A673 (cell line): ENCODE data around the gene PRIMA1. TPM values are rescaled to one million over a fixed set of nuclear protein-coding genes. Genes with fewer than 3 reads are reported as not detected.

ENCODE experiments used
- BruUV-seq: library from RNA; stranded (reverse); fragments of 400-500 nt; replicated peaks from 2 replicates; lab custom pipeline; 2021; lab: Mats Ljungman, UMichigan
- CTCF ChIA-PET: fragments of 300-600 bp; sonication (Branson Sonifier 250); formaldehyde crosslinking; loops from one replicate; lab custom pipeline; 2022; ENCODE audit warnings: antibody characterized with exemption; lab: Charles Lee
- POLR2A ChIA-PET: fragments of 300-600 bp; sonication (Branson Sonifier 250); formaldehyde crosslinking; loops from one replicate; lab custom pipeline; 2022; ENCODE audit warnings: antibody characterized with exemption; ENCODE audit not compliant: low non-redundant PET; lab: Charles Lee
- DNase-seq: peaks from one replicate; pipeline ENCODE4 v3.0.0-alpha.2; 2015; ENCODE audit warnings: low spot score
- H3K27ac ChIP-seq: fragments of 200-600 bp; sonication (generic); 2 replicates; pipeline ENCODE4 v1.5.1; 2016; ENCODE audit warnings: mixed run types, low read depth, mild to moderate bottlenecking, mixed read lengths, antibody characterized with exemption, low read length; ENCODE audit not compliant: poor library complexity, severe bottlenecking
- H3K27me3 ChIP-seq: fragments of 200-600 bp; sonication (generic); replicated peaks from 2 replicates; pipeline ENCODE4 v1.6.1; 2017; ENCODE audit warnings: mixed run types, low read depth, mild to moderate bottlenecking, mixed read lengths, antibody characterized with exemption, low read length; ENCODE audit not compliant: insufficient read depth, poor library complexity
- H3K36me3 ChIP-seq: fragments of 200-600 bp; sonication (generic); 2 replicates; pipeline ENCODE4 v1.6.1; 2016; ENCODE audit warnings: mixed run types, mild to moderate bottlenecking, mixed read lengths, antibody characterized with exemption, low read length; ENCODE audit not compliant: insufficient read depth, poor library complexity, severe bottlenecking
- H3K4me1 ChIP-seq: fragments of 200-600 bp; sonication (generic); 2 replicates; pipeline ENCODE4 v1.6.1; 2017; ENCODE audit warnings: mixed run types, mild to moderate bottlenecking, mixed read lengths, antibody characterized with exemption, low read length; ENCODE audit not compliant: insufficient read depth, poor library complexity, severe bottlenecking
- H3K4me3 ChIP-seq: fragments of 200-600 bp; sonication (generic); 2 replicates; pipeline ENCODE4 v1.5.1; 2016; ENCODE audit warnings: low read depth, mixed run types, mild to moderate bottlenecking, mixed read lengths, low read length; ENCODE audit not compliant: poor library complexity, severe bottlenecking
- H3K9me3 ChIP-seq: fragments of 200-600 bp; sonication (generic); 2 replicates; pipeline ENCODE4 v1.6.1; 2016; ENCODE audit warnings: mixed run types, low read depth, mild to moderate bottlenecking, mixed read lengths, antibody characterized with exemption, low read length; ENCODE audit not compliant: poor library complexity, severe bottlenecking
- CTCF ChIP-seq: fragments of 300-800, 200-600 bp; sonication (generic); conservative IDR thresholded peaks from 2 replicates; pipeline ENCODE4 v1.5.1; 2017; ENCODE audit warnings: low read depth, mild to moderate bottlenecking, antibody characterized with exemption, low read length, moderate library complexity, mixed read lengths
- EZH2 ChIP-seq: fragments of 200-600 bp; sonication (generic); IDR thresholded peaks from 2 replicates; pipeline ENCODE4 v1.6.1; 2017; ENCODE audit warnings: borderline replicate concordance, low read depth, mild to moderate bottlenecking, mixed read lengths, antibody characterized with exemption, low read length; ENCODE audit not compliant: poor library complexity, severe bottlenecking
- intact Hi-C: fragments of 100-400 bp; cut with micrococcal nuclease; formaldehyde crosslinking; loops from one replicate; pipeline ENCODE4 v1.10.0; 2022; ENCODE audit not compliant: unreplicated experiment
- total RNA-seq: library from RNA; stranded (reverse); gene quantifications from 2 replicates; pipeline ENCODE4 v1.2.3, GENCODE V29; 2021

The PRIMA1 gene
- total RNA-seq, 1 experiment from 2014 or later, result 0.09 TPM

GRCh38 chr14:93705513-93706156 is 82.7 kb downstream of the PRIMA1 start:
- no TSS peak for BruUV-seq
- Histone ChIP-seq H3K27ac (no peak overlapping the region), H3K36me3 (no peaks in the 10 kb centered on the region), H3K9me3 (no peaks in the 10 kb centered on the region), H3K4me3 (no peak overlapping the region), H3K27me3 (peaks cover 11% of the 10 kb centered on the region), H3K4me1 (no peaks in the 10 kb centered on the region)
- no peak for DNase-seq
- intact Hi-C loops, result no loop called here
- ChIA-PET POLR2A (no interaction called here), CTCF (no interaction called here)
- no peak for TF ChIP-seq EZH2
- no peak for TF ChIP-seq CTCF

GRCh38 chr14:93703941-93704340 is 84.3 kb downstream of the PRIMA1 start:
- CTCF ChIA-PET, result no interaction called here
- H3K27ac ChIP-seq, result no peak overlapping the region
- H3K4me3 ChIP-seq, result no peak overlapping the region
- no peaks in the 10 kb centered on the region for H3K9me3 ChIP-seq
- BruUV-seq, result no TSS peak
- no peaks in the 10 kb centered on the region for H3K4me1 ChIP-seq
- peaks cover 21% of the 10 kb centered on the region for H3K27me3 ChIP-seq
- TF ChIP-seq EZH2 (no peak), CTCF (no peak)
- no peaks in the 10 kb centered on the region for H3K36me3 ChIP-seq
- POLR2A ChIA-PET, result no interaction called here
- no peak for DNase-seq
- intact Hi-C loops, result no loop called here

- no peak for TF ChIP-seq EZH2
- no peak for TF ChIP-seq CTCF
- Histone ChIP-seq H3K27ac (no peak overlapping the region), H3K36me3 (no peaks in the 10 kb centered on the region), H3K4me1 (no peaks in the 10 kb centered on the region), H3K4me3 (no peak overlapping the region), H3K9me3 (no peaks in the 10 kb centered on the region), H3K27me3 (peaks cover 21% of the 10 kb centered on the region)
- intact Hi-C loops, result no loop called here
- CTCF ChIA-PET, result no interaction called here
- no TSS peak for BruUV-seq
- POLR2A ChIA-PET, result no interaction called here
- DNase-seq, result no peak
Observed at GRCh38 chr14:93702946-93703345, 85.3 kb downstream of the PRIMA1 start.
